Dedifferentiated amniotic fluid mesenchymal stem cell (primary cell): Measurements from ENCODE around the gene CNOT1.
"Not testable (repeated sequence)": the region's sequence is repeated elsewhere in the genome, so short reads cannot be mapped to it uniquely, and the experiment has no call there.

Source experiments
- DNase-seq: peaks from one replicate; pipeline ENCODE4 v3.0.0-alpha.2; 2016; ENCODE audit errors: extremely low spot score

The CNOT1 gene

DNA sequence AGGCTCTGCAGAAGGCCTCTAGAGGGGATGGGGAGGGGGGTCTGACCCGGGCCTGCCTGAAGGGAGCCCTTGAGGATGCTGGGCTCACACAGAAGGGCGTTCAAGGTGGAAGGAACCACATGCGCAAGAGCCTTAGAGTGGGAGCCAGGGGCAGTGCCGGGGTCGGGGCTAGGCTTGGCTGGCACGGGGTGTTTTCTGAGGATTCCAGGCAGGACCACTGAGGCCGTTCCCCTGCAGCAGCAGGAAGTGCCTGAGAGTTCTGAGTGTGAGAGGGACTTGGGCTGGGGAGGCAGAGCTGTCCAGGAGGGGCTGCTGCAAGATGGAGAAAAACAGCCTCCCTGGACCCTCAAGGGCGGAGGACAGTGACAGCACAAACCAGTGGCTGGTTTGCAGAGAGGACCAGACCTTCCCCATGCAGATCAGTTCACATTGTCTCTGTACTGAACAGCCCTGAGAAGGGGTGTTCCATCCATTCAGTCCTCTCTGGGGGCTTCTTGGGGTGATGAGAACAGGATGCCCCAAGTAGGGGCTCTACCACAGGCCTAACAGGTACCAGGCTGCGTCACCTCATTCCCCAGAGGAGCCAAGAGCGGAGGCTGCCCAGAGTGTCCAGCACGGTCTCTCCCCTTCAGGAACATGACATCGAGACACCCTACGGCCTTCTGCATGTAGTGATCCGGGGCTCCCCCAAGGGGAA, 126.3 kb downstream of the CNOT1 start:
- DNase-seq = no peak

DNA sequence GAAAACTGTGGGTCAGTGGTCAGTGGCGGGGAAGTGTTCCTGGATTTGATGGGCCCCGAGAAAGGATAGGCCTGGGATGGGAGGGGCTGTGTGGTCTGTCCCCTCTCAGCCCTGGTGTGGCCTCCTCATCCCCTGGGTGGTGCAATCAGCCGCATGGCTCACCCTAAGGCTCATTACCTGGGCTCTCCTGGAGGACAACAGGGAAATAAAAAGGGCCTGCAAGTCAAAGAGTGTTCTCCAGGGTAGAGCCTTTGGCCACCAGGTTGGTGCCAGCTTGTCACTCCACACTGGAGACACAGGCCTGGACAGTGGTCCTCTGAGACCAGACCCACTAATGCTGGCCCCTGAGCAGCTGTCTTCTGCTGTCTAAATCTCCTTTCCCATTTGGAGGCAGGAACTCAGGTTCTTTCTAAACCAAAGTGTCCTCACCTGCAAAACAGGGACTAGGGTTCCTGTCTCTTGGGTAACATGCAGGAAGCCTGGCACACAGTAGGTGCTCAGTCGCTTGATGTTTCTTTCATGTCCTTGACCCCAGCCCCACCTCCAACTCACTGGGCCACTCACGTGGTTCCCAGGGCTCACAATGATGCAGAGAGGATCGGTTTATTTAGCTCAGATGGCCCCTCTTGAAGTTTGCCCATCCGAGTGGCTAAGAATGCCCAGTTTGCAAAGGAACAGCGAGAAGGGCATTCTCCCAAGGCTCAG, 127.3 kb downstream of the CNOT1 start:
- DNase-seq = no peak

GRCh38 chr16:58501242-58502131, 128.1 kb downstream of the CNOT1 start:
- no peak for DNase-seq

- DNase-seq = no peak
Observed at GRCh38 chr16:58500430-58501241, 129.0 kb downstream of the CNOT1 start.

GRCh38 chr16:58499615-58500351, 129.8 kb downstream of the CNOT1 start, which contains the start of gene NDRG4:
Gene NDRG4, plus strand, starts transcription at chr16:58500143. Its CDS starts 106 bp downstream, at chr16:58500249.
- peak; percentile 63 for DNase-seq

DNA sequence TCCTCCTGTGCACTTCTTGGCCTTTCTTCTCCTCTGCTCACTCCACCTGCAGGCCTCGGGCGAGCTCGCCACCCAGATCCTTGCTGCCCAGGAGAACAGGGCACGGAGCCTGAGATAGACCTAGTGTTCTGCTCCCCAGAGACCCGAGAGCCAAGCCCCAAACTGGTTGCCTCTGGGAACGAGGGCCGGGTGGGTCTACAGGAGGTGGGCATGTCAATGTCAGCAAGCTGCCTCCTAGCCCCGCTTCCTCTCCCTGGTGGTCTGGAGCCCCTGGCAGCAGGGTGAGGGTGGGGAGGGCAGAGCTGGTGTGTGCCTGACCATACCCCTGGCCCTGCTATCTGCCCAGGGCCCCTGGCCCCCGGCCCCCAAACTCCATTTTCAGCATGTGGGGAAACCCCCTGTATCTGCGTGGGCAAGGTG, 130.5 kb downstream of the CNOT1 start:
- DNase-seq = no peak

GRCh38 chr16:58498341-58499091, 131.1 kb downstream of the CNOT1 start:
- DNase-seq = no peak

GRCh38 chr16:58497935-58498334, 131.7 kb downstream of the CNOT1 start:
- DNase-seq = no peak

- DNase-seq = no peak
Observed at GRCh38 chr16:58497468-58497867, 132.2 kb downstream of the CNOT1 start.

DNA sequence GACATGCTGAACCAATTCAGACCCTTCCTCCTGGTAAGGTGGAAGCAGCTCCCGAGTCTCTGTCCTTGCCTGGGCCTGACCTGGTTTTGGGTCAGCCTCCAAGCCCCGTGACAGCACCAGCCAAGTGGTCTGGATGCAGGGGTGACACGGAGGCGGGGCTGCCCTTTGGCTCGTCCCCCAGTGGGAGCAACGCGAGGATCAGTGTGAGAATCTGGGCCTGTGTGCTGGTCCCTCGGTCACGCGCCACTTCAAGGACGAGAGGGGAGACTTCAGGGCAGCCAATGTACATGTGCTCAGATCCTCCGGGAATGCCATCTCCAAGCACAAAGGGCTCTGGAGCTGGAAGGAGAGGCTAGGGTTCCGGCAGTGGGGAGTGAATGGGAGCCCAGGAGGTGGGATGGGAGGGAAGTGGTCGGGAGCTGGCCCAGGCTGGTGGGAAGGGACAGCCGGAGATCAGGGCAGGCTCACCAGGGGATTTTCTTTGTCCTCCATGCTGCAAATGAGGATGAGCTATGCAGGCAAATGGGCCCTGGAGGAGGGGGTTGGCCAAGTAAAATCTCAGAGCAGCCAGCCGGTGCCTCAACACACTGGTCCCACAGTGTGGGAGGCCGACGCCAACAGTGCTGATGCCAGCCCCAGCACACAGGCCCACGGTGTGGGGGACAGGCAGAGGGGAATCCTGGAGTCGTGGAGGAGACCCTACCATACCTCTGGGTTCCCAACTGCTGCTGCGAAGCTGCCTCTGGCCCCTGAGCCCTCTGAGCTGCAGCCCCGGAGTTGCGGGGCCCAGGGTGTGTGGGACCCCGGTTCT, 133.9 kb downstream of the CNOT1 start:
- no peak for DNase-seq

- DNase-seq = peak; percentile 91
Observed at GRCh38 chr16:58494981-58495520, 134.6 kb downstream of the CNOT1 start.

GRCh38 chr16:58493756-58494431, 135.7 kb downstream of the CNOT1 start:
- no peak for DNase-seq

- DNase-seq = no peak
Observed at GRCh38 chr16:58492735-58493134, 136.9 kb downstream of the CNOT1 start.

GRCh38 chr16:58492066-58492465, 137.6 kb downstream of the CNOT1 start:
- no peak for DNase-seq

GRCh38 chr16:58490539-58490938, 139.1 kb downstream of the CNOT1 start:
- not testable (repeated sequence) for DNase-seq

DNA sequence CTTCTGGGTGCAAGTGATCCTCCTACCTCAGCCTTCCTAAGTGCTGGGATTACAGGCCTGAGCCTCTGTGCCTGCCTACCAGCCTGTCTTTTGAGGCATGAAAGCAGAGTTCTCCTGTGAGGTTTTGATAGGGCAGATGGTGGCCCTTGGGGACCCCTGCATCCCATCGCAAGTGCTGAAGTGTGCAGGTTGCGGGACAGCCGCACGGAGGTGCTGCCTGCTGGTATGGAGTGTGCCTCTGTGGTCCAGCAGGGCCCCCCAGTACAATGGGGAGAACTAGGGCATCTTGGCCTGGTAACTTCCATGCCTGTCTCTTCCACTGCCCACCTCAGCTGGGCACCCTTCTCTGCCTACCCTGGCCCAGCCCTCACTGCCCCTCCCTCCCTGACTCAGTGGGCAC, 139.6 kb downstream of the CNOT1 start:
- no peak for DNase-seq

DNA sequence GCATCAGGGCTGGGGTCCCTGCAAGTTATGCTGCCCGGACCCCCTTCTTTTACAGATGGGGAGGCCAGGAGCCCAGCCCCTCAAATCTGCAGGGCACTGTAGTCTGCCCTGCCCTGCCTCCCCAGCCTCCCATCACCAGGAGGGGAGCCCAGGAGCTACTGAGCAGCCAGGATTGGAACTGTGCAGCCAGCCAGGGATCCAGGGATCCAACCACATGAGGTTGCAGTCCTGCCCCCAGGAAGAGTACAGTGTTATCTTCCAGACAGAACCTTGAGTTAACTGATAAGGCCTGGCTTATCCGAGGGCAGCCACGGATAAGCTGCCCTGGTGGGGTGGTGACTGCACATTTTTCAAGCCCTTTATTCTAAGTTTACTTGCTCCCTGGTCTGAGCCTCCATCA, 141.1 kb downstream of the CNOT1 start:
- no peak for DNase-seq
